B cell (primary cell): ENCODE results near the gene KRT80. TPM values are rescaled to one million over a fixed set of nuclear protein-coding genes. Genes with fewer than 3 reads are reported as not detected.

Experiments
- ATAC-seq: fragments of 200-7000 bp; cut with Tn5 transposase; one replicate; pipeline ENCODE4 v1.10.0; 2021; ENCODE audit warnings: low read depth, mild to moderate bottlenecking, moderate number of reproducible peaks, moderate library complexity
- CTCF ChIA-PET: fragments of 350-600 bp; sonication (Branson Sonifier 250); formaldehyde crosslinking; loops from one replicate; lab custom pipeline; 2021; ENCODE audit warnings: antibody characterized with exemption, inconsistent platforms; lab: Charles Lee
- POLR2A ChIA-PET: fragments of 350-600 bp; sonication (Branson Sonifier 250); formaldehyde crosslinking; loops from one replicate; lab custom pipeline; 2021; ENCODE audit warnings: antibody characterized with exemption; lab: Charles Lee
- DNase-seq: peaks from one replicate; pipeline ENCODE4 v3.0.0; 2013
- H2AFZ ChIP-seq: 2 replicates; pipeline ENCODE4 v1.6.1; 2012; ENCODE audit warnings: mild to moderate bottlenecking, low read depth, low read length; ENCODE audit not compliant: insufficient read depth, poor library complexity, severe bottlenecking
- H3K27ac ChIP-seq, 2 donors: 1 replicate in 1 of 2; 2 replicates in 1 of 2; pipeline ENCODE4 v1.5.1; 2012 to 2013; ENCODE audit warnings: low read length in 2 of 2, mild to moderate bottlenecking in 2 of 2, moderate library complexity in 1 of 2
- H3K27me3 ChIP-seq, 4 experiments: fragments of 200-600 bp in 1 of 4; sonication (generic) in 1 of 4; replicated peaks in 1 of 4; 1 replicate in 2 of 4; 2 replicates in 2 of 4; pipeline versions ENCODE4 v1.6.1 to v1.7.0; 2013 to 2016; ENCODE audit warnings: low read length in 3 of 4, mild to moderate bottlenecking in 2 of 4, mixed read lengths in 1 of 4, moderate library complexity in 1 of 4; ENCODE audit not compliant: insufficient read depth in 4 of 4, control insufficient read depth in 3 of 4; ENCODE audit errors: control extremely low read depth in 1 of 4
- H3K36me3 ChIP-seq, 2 experiments: replicated peaks in 1 of 2; 1 replicate in 1 of 2; 2 replicates in 1 of 2; pipeline versions ENCODE4 v1.6.1 to v1.7.1; 2013; ENCODE audit warnings: low read length in 1 of 2; ENCODE audit not compliant: insufficient read depth in 2 of 2, control insufficient read depth in 1 of 2; ENCODE audit errors: control extremely low read depth in 1 of 2, extremely low read depth in 1 of 2
- H3K4me1 ChIP-seq, 2 donors: fragments of 200-600 bp in 1 of 2; sonication (generic) in 1 of 2; 1 replicate in 1 of 2; 2 replicates in 1 of 2; pipeline versions ENCODE4 v1.5.1 to v1.6.1; 2013 to 2017; ENCODE audit warnings: low read length in 2 of 2; ENCODE audit not compliant: control insufficient read depth in 2 of 2, insufficient read depth in 2 of 2
- H3K4me2 ChIP-seq: replicated peaks from 2 replicates; pipeline ENCODE3; 2012; ENCODE audit warnings: mild to moderate bottlenecking, low read depth, low read length; ENCODE audit not compliant: poor library complexity, severe bottlenecking
- H3K4me3 ChIP-seq, 5 experiments: fragments of 200-600 bp in 1 of 5; sonication (generic) in 1 of 5; 1 replicate in 3 of 5; 2 replicates in 2 of 5; pipeline versions ENCODE4 v1.5.1 to v1.7.0; 2011 to 2016; ENCODE audit warnings: low read length in 4 of 5, mild to moderate bottlenecking in 4 of 5, low read depth in 2 of 5, control low read depth in 1 of 5, moderate library complexity in 1 of 5; ENCODE audit not compliant: insufficient read depth in 1 of 5; ENCODE audit errors: control extremely low read depth in 1 of 5, extremely low read depth in 1 of 5
- H3K79me2 ChIP-seq: fragments of 200-600 bp; sonication (generic); one replicate; pipeline ENCODE4 v1.6.0; 2016; ENCODE audit warnings: low read length; ENCODE audit not compliant: control insufficient read depth, insufficient read depth
- H3K9ac ChIP-seq: fragments of 200-600 bp; sonication (generic); 2 replicates; pipeline ENCODE4 v1.6.1; 2017; ENCODE audit warnings: mild to moderate bottlenecking, low read length, moderate library complexity
- H3K9me3 ChIP-seq, 3 donors: one replicate each; pipeline versions ENCODE4 v1.6.1 to v1.7.1; 2013; ENCODE audit warnings: low read length in 2 of 3; ENCODE audit not compliant: control insufficient read depth in 2 of 3, insufficient read depth in 1 of 3; ENCODE audit errors: control extremely low read depth in 1 of 3
- H4K20me1 ChIP-seq: 2 replicates; pipeline ENCODE4 v1.6.0; 2012; ENCODE audit warnings: mild to moderate bottlenecking, low read length; ENCODE audit not compliant: insufficient read depth, control insufficient read depth, poor library complexity, severe bottlenecking
- H3K27ac Mint-ChIP-seq: one replicate; pipeline ENCODE4 v1.8.0; 2021; ENCODE audit warnings: mixed read lengths
- H3K27me3 Mint-ChIP-seq: one replicate; pipeline ENCODE4 v1.8.0; 2021; ENCODE audit warnings: mixed read lengths
- H3K4me1 Mint-ChIP-seq: one replicate; pipeline ENCODE4 v1.8.0; 2021; ENCODE audit warnings: mixed read lengths
- H3K4me3 Mint-ChIP-seq: one replicate; pipeline ENCODE4 v1.8.0; 2021; ENCODE audit warnings: mixed read lengths
- H3K9me3 Mint-ChIP-seq: one replicate; pipeline ENCODE4 v1.8.0; 2022; ENCODE audit warnings: mixed read lengths; ENCODE audit not compliant: insufficient read depth
- EZH2 ChIP-seq: IDR thresholded peaks from 2 replicates; pipeline ENCODE4 v1.6.1; 2012; ENCODE audit warnings: borderline replicate concordance, low read depth, mild to moderate bottlenecking, moderate library complexity, low read length; ENCODE audit not compliant: insufficient read depth, poor library complexity, severe bottlenecking
- WGBS: methylation state at CpG from one replicate; pipeline ENCODE4 v1.1.5; 2013; ENCODE audit warnings: missing lambda C conversion rate; ENCODE audit not compliant: insufficient coverage; 5-methylcytosine and 5-hydroxymethylcytosine counted together
- intact Hi-C: fragments of 100-400 bp; cut with micrococcal nuclease; formaldehyde crosslinking; loops from one replicate; pipeline ENCODE4 v1.10.0; 2022
- polyA plus RNA-seq: library from polyadenylated mRNA; depleted of rRNA; stranded (reverse); fragments of >200 nt; gene quantifications from 2 replicates; pipeline ENCODE4 v1.2.3, GENCODE V29; 2012
- total RNA-seq, 2 donors: library from RNA; stranded (reverse); fragments of 120-200 nt in 1 of 2; gene quantifications; 1 replicate in 1 of 2; 2 replicates in 1 of 2; pipeline versions ENCODE4 v1.2.3 to v1.2.4, GENCODE V29; 2013 to 2022
- TF ChIP-seq, protein P1 (sequence below): fragments of 200-600 bp; IDR thresholded peaks from one replicate; pipeline ENCODE4 v1.8.0; 2022; ENCODE audit warnings: antibody characterized with exemption, mild to moderate bottlenecking

KRT80 gene
- total and polyA plus RNA-seq, 2 donors (not counting 1 experiment from before 2014, with no cell fraction given): not detected

DNA sequence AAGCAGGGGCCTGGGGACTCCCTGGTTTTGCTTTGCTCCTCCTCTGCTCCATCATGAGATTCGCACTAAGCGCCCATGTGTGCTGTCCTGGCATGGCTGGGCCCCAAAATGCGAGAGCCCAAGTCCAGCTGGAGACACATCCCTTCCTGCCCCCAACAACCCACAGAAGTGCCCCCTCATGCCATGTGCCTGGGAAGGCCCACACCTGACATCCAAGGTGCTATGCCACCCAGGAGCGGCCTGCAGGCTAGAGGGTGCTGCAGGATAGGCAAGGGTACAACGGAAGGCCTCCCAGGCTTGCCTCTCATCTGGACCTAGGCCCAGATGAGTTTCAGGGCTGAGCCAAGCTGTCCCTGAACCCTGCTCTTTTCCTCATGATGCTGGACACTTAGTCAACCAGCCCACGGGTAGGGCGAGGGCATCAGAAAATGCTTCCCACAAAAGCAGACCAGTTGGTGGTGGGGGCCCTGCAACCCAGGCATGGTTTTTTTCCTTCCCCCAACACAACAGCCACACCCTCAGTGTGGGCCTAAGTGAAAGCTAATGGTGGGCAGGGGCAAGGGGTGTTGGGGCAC is 13.2 kb upstream of the KRT80 start:
- no peak overlapping the region for H3K9ac ChIP-seq
- H3K4me2 ChIP-seq: no peak overlapping the region
- no peaks in the 10 kb centered on the region for H3K79me2 ChIP-seq
- Mint-ChIP-seq H3K27ac (no peak overlapping the region), H3K27me3 (peaks cover 37% of the 10 kb centered on the region), H3K4me1 (peaks cover 5% of the 10 kb centered on the region), H3K9me3 (no peaks in the 10 kb centered on the region), H3K4me3 (no peak overlapping the region)
- ATAC-seq (no peak), DNase-seq (no peak)
- ChIA-PET POLR2A (no interaction called here), CTCF (no interaction called here)
- no peaks in the 10 kb centered on the region for H3K36me3 ChIP-seq
- H3K9me3 ChIP-seq: no peaks in the 10 kb centered on the region
- H3K27ac ChIP-seq: no peak overlapping the region
- no peaks in the 10 kb centered on the region for H3K4me1 ChIP-seq
- no peaks in the 10 kb centered on the region for H4K20me1 ChIP-seq
- H3K4me3 ChIP-seq: no peak overlapping the region
- no peak overlapping the region for H2AFZ ChIP-seq
- H3K27me3 ChIP-seq: peaks cover 0 to 11% (median 0%) of the 10 kb centered on the region in 4 experiments
- intact Hi-C loops: no loop called here
- 83% methylated on average over 6 of the region's 7 CpGs for WGBS
- no peak for TF ChIP-seq EZH2
- TF ChIP-seq, protein P1, sequence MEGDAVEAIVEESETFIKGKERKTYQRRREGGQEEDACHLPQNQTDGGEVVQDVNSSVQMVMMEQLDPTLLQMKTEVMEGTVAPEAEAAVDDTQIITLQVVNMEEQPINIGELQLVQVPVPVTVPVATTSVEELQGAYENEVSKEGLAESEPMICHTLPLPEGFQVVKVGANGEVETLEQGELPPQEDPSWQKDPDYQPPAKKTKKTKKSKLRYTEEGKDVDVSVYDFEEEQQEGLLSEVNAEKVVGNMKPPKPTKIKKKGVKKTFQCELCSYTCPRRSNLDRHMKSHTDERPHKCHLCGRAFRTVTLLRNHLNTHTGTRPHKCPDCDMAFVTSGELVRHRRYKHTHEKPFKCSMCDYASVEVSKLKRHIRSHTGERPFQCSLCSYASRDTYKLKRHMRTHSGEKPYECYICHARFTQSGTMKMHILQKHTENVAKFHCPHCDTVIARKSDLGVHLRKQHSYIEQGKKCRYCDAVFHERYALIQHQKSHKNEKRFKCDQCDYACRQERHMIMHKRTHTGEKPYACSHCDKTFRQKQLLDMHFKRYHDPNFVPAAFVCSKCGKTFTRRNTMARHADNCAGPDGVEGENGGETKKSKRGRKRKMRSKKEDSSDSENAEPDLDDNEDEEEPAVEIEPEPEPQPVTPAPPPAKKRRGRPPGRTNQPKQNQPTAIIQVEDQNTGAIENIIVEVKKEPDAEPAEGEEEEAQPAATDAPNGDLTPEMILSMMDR: no peak

DNA sequence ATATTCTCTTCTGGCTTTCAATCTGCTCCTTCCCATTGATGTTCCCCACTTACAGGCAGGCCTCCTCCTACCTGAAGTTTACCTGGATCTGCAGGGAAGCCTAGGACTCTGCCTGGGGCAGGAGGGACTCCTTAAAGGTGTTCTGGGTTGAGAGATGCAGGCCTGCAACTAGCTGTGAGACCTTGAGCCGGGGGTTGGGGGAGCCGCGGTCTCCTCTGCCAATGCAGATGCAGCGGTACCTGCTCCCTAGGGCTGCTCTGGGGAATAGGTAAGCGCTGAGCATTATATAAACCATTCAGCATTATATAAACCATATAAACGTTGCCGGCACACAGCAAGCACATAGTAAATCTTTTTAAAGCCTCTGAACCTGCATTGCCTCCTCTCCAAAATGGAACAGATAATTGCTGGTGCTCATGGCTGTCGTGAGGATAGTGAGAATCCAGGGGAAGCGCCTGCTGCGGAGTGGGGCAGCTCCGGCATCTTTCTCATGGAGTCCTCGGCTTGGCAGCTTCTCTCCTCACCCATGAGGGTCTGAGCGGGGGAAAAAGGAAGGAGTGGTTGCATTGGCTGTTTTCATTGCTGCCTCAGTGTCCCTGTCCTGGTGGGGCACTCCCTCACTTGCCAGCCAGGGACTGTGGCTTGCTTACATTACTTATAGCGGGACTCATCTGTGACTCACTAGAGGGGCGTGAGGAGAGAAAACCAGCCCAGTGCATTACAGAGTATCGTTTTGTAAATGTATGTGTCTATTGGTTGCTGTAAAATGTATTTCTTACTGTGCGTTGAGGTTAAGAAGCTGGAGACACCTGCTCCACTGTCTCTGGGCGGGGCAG is 12.5 kb upstream of the KRT80 start:
- POLR2A ChIA-PET: no interaction called here
- 84% methylated on average over 15 of the region's 18 CpGs for WGBS
- Mint-ChIP-seq H3K4me3 (no peak overlapping the region), H3K4me1 (peaks cover 5% of the 10 kb centered on the region), H3K27me3 (peaks cover 36% of the 10 kb centered on the region), H3K9me3 (no peaks in the 10 kb centered on the region), H3K27ac (no peak overlapping the region)
- no peaks in the 10 kb centered on the region for H3K9me3 ChIP-seq
- no peak for DNase-seq
- H3K27ac ChIP-seq: no peak overlapping the region
- no peaks in the 10 kb centered on the region for H3K36me3 ChIP-seq
- H3K4me1 ChIP-seq: no peaks in the 10 kb centered on the region
- H4K20me1 ChIP-seq: no peaks in the 10 kb centered on the region
- no peaks in the 10 kb centered on the region for H3K79me2 ChIP-seq
- CTCF ChIA-PET: interaction anchor here (0.5 kb wide), 1 partner anchor 21 kb away, joined by 4 read pairs; no protein-coding TSS in a partner anchor
- intact Hi-C loops: no loop called here
- H3K4me2 ChIP-seq: no peak overlapping the region
- H3K4me3 ChIP-seq: no peak overlapping the region
- no peak overlapping the region for H2AFZ ChIP-seq
- H3K9ac ChIP-seq: no peak overlapping the region
- TF ChIP-seq, protein P1: no peak
- no peak for TF ChIP-seq EZH2
- no peak for ATAC-seq
- H3K27me3 ChIP-seq: peaks cover 0 to 11% (median 0%) of the 10 kb centered on the region in 4 experiments
